Astrocyte (in vitro differentiated cells and primary cell): Measurements from ENCODE around the gene TBC1D14. TPM values are rescaled to one million over a fixed set of nuclear protein-coding genes. Genes with fewer than 3 reads are reported as not detected.

Experiments
- DNase-seq: peaks from one replicate; pipeline ENCODE4 v3.0.0-alpha.2; 2010; ENCODE audit warnings: low read depth
- FAIRE-seq: peaks from 2 replicates; lab custom pipeline; 2011; peaks lifted over from hg19 to GRCh38; lab: Jason Lieb, UNC
- H2AFZ ChIP-seq: 2 replicates; pipeline ENCODE4 v1.6.0; 2012; ENCODE audit warnings: low read depth, low read length, inconsistent platforms
- H3K27ac ChIP-seq: 2 replicates; pipeline ENCODE4 v1.5.1; 2011; ENCODE audit warnings: low read depth, low read length, inconsistent platforms
- H3K27me3 ChIP-seq: 2 replicates; pipeline ENCODE4 v1.6.0; 2011; ENCODE audit warnings: low read length, inconsistent platforms; ENCODE audit not compliant: insufficient read depth
- H3K36me3 ChIP-seq: 2 replicates; pipeline ENCODE4 v1.5.1; 2011; ENCODE audit warnings: low read length, inconsistent platforms; ENCODE audit not compliant: insufficient read depth
- H3K4me1 ChIP-seq: 2 replicates; pipeline ENCODE4 v1.5.1; 2011; ENCODE audit warnings: low read length, inconsistent platforms; ENCODE audit not compliant: insufficient read depth
- H3K4me2 ChIP-seq: 2 replicates; pipeline ENCODE4 v1.6.0; 2012; ENCODE audit warnings: low read length, inconsistent platforms
- H3K4me3 ChIP-seq: 2 replicates; pipeline ENCODE4 v1.5.1; 2011; ENCODE audit warnings: low read depth, mild to moderate bottlenecking, low read length, inconsistent platforms; ENCODE audit not compliant: insufficient read depth
- H3K79me2 ChIP-seq: 2 replicates; pipeline ENCODE4 v1.6.0; 2012; ENCODE audit warnings: mild to moderate bottlenecking, low read length, inconsistent platforms; ENCODE audit not compliant: insufficient read depth
- H3K9ac ChIP-seq: 2 replicates; pipeline ENCODE4 v1.6.0; 2012; ENCODE audit warnings: mild to moderate bottlenecking, low read length, inconsistent platforms
- H3K9me3 ChIP-seq: 2 replicates; pipeline ENCODE4 v1.5.1; 2012; ENCODE audit warnings: low read depth, mild to moderate bottlenecking, low read length, inconsistent platforms; ENCODE audit not compliant: insufficient read depth
- H4K20me1 ChIP-seq: 2 replicates; pipeline ENCODE4 v1.6.0; 2012; ENCODE audit warnings: low read length, inconsistent platforms; ENCODE audit not compliant: insufficient read depth
- H3K27ac Mint-ChIP-seq: one replicate; pipeline ENCODE4 v1.8.0; 2021; ENCODE audit warnings: mild to moderate bottlenecking, mixed read lengths; ENCODE audit not compliant: unreplicated experiment
- H3K27me3 Mint-ChIP-seq: one replicate; pipeline ENCODE4 v1.8.0; 2021; ENCODE audit warnings: low read depth, mixed read lengths; ENCODE audit not compliant: unreplicated experiment
- H3K36me3 Mint-ChIP-seq: one replicate; pipeline ENCODE4 v1.8.0; 2021; ENCODE audit warnings: low read depth, mixed read lengths; ENCODE audit not compliant: unreplicated experiment
- H3K4me1 Mint-ChIP-seq: one replicate; pipeline ENCODE4 v1.8.0; 2021; ENCODE audit warnings: low read depth, mixed read lengths; ENCODE audit not compliant: unreplicated experiment
- H3K4me3 Mint-ChIP-seq: one replicate; pipeline ENCODE4 v1.8.0; 2021; ENCODE audit warnings: mild to moderate bottlenecking, moderate library complexity, mixed read lengths; ENCODE audit not compliant: unreplicated experiment
- H3K9me3 Mint-ChIP-seq: one replicate; pipeline ENCODE4 v1.8.0; 2021; ENCODE audit warnings: mild to moderate bottlenecking, mixed read lengths; ENCODE audit not compliant: unreplicated experiment
- EZH2 ChIP-seq: IDR thresholded peaks from 2 replicates; pipeline ENCODE4 v1.6.1; 2012; ENCODE audit warnings: mild to moderate bottlenecking, low read length, inconsistent platforms; ENCODE audit not compliant: insufficient read depth
- total RNA-seq: library from RNA; stranded (reverse); gene quantifications from 2 replicates; pipeline ENCODE4 v1.2.1, GENCODE V29; 2021
- TF ChIP-seq, protein P1 (sequence below): IDR thresholded peaks from 2 replicates; pipeline ENCODE4 v1.5.1; 2011; ENCODE audit warnings: low read depth, mild to moderate bottlenecking, inconsistent platforms, low read length, moderate library complexity; ENCODE audit not compliant: insufficient read depth

TBC1D14 gene
- total RNA-seq, 1 donor from 2014 or later = 30.4 TPM

- no peak overlapping the region for H3K4me2 ChIP-seq
Measured at GRCh38 chr4:6926681-6927478, 17.3 kb downstream of the TBC1D14 start.

DNA sequence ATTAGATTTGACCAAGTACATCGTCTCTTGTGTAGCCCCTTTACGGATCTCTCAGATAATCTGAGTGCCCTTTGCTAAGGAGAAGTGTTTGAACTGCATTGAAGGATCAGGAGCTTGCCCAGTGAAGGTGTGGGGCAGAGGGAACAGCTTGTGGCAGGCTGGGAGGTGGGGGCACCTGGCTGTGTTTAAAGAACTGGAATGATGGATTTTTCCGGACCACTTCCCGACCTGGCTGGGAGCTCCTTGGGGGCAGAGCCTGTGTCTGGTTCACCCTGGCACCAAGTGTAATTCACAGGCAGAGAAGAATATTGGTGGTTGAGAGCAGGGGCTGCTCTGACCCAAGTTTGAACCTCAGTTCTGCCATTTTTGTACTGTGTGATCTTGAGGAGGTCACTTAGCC is 18.5 kb downstream of the TBC1D14 start:
- H3K27ac ChIP-seq = no peak overlapping the region
- Mint-ChIP-seq H3K4me1 (peaks cover 23% of the 10 kb centered on the region), H3K27me3 (no peaks in the 10 kb centered on the region), H3K9me3 (peaks cover 2% of the 10 kb centered on the region), H3K4me3 (no peak overlapping the region), H3K27ac (no peak overlapping the region), H3K36me3 (peaks cover 30% of the 10 kb centered on the region)
- H4K20me1 ChIP-seq = peaks cover 45% of the 10 kb centered on the region
- no peak overlapping the region for H2AFZ ChIP-seq
- H3K4me2 ChIP-seq = no peak overlapping the region
- peaks cover 5% of the 10 kb centered on the region for H3K4me1 ChIP-seq
- no peak for DNase-seq
- H3K36me3 ChIP-seq = no peaks in the 10 kb centered on the region
- TF ChIP-seq, protein P1, sequence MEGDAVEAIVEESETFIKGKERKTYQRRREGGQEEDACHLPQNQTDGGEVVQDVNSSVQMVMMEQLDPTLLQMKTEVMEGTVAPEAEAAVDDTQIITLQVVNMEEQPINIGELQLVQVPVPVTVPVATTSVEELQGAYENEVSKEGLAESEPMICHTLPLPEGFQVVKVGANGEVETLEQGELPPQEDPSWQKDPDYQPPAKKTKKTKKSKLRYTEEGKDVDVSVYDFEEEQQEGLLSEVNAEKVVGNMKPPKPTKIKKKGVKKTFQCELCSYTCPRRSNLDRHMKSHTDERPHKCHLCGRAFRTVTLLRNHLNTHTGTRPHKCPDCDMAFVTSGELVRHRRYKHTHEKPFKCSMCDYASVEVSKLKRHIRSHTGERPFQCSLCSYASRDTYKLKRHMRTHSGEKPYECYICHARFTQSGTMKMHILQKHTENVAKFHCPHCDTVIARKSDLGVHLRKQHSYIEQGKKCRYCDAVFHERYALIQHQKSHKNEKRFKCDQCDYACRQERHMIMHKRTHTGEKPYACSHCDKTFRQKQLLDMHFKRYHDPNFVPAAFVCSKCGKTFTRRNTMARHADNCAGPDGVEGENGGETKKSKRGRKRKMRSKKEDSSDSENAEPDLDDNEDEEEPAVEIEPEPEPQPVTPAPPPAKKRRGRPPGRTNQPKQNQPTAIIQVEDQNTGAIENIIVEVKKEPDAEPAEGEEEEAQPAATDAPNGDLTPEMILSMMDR = no peak
- TF ChIP-seq EZH2 = no peak
- H3K79me2 ChIP-seq = peaks cover 14% of the 10 kb centered on the region
- no peak overlapping the region for H3K9ac ChIP-seq
- H3K9me3 ChIP-seq = no peaks in the 10 kb centered on the region
- no peak overlapping the region for H3K4me3 ChIP-seq
- H3K27me3 ChIP-seq = no peaks in the 10 kb centered on the region
- FAIRE-seq = no peak

More at GRCh38 chr4:6926681-6927478, 17.3 kb downstream of the TBC1D14 start:
- H4K20me1 ChIP-seq = peaks cover 51% of the 10 kb centered on the region
- peaks cover 5% of the 10 kb centered on the region for H3K4me1 ChIP-seq
- no peak overlapping the region for H3K4me3 ChIP-seq
- no peaks in the 10 kb centered on the region for H3K36me3 ChIP-seq
- Mint-ChIP-seq H3K9me3 (peaks cover 2% of the 10 kb centered on the region), H3K4me1 (peaks cover 23% of the 10 kb centered on the region), H3K27me3 (no peaks in the 10 kb centered on the region), H3K27ac (no peak overlapping the region), H3K4me3 (peak overlapping the region; percentile 43), H3K36me3 (peaks cover 32% of the 10 kb centered on the region)
- peaks cover 11% of the 10 kb centered on the region for H3K79me2 ChIP-seq
- H3K9me3 ChIP-seq = no peaks in the 10 kb centered on the region
- H3K9ac ChIP-seq = no peak overlapping the region
- FAIRE-seq (no peak), DNase-seq (peak; percentile 61)
- H3K27ac ChIP-seq = no peak overlapping the region
- H2AFZ ChIP-seq = no peak overlapping the region
- no peaks in the 10 kb centered on the region for H3K27me3 ChIP-seq
- TF ChIP-seq, protein P1 = no peak
- no peak for TF ChIP-seq EZH2

- peaks cover 23% of the 10 kb centered on the region for H3K4me1 Mint-ChIP-seq
- Histone ChIP-seq H3K9ac (no peak overlapping the region), H3K4me1 (peaks cover 5% of the 10 kb centered on the region), H3K27ac (no peak overlapping the region), H3K79me2 (peaks cover 14% of the 10 kb centered on the region), H3K4me2 (no peak overlapping the region), H3K27me3 (no peaks in the 10 kb centered on the region), H2AFZ (no peak overlapping the region), H4K20me1 (peaks cover 45% of the 10 kb centered on the region), H3K9me3 (no peaks in the 10 kb centered on the region), H3K36me3 (no peaks in the 10 kb centered on the region), H3K4me3 (no peak overlapping the region)
- no peaks in the 10 kb centered on the region for H3K27me3 Mint-ChIP-seq
- DNase-seq (no peak), FAIRE-seq (no peak)
- peaks cover 6% of the 10 kb centered on the region for H3K9me3 Mint-ChIP-seq
- no peak overlapping the region for H3K27ac Mint-ChIP-seq
- H3K4me3 Mint-ChIP-seq = peak overlapping the region; percentile 21
- H3K36me3 Mint-ChIP-seq = peaks cover 23% of the 10 kb centered on the region
- TF ChIP-seq, protein P1 = no peak
- TF ChIP-seq EZH2 = no peak
Measured at GRCh38 chr4:6929339-6929811, 19.7 kb downstream of the TBC1D14 start.
